ENCODE measurements around the gene PRR18. TPM values are rescaled to one million over a fixed set of nuclear protein-coding genes. Genes with fewer than 3 reads are reported as not detected.

PRR18 gene
- total and polyA plus RNA-seq, 2 of the 13 experiments (the other 11 are each of a cell fraction or from before 2014, with no cell fraction given): 0.04 TPM

GRCh38 chr6:166342349-166343149, 34.4 kb upstream of the PRR18 start, which contains the start of gene SFT2D1 (continued):
- peak; percentile 47; the same call in 1 of the 2 replicates for TF ChIP-seq ZBTB14 (CRISPR knock-in tag; IDR thresholded peaks at IDR 0.05)
- TF ChIP-seq SNAI1 (CRISPR knock-in tag; IDR thresholded peaks at IDR 0.05; ENCODE audit: borderline replicate concordance): peak; percentile 96; the same call in 1 of the 2 replicates
- peak; percentile 86; the same call in 1 of the 2 replicates for TF ChIP-seq KLF12 (CRISPR knock-in tag; IDR thresholded peaks at IDR 0.05; ENCODE audit: borderline replicate concordance)
- TF ChIP-seq NFAT5 (CRISPR knock-in tag; IDR thresholded peaks at IDR 0.05): no peak; the same call in 1 of the 2 replicates
- TF ChIP-seq, protein P1, sequence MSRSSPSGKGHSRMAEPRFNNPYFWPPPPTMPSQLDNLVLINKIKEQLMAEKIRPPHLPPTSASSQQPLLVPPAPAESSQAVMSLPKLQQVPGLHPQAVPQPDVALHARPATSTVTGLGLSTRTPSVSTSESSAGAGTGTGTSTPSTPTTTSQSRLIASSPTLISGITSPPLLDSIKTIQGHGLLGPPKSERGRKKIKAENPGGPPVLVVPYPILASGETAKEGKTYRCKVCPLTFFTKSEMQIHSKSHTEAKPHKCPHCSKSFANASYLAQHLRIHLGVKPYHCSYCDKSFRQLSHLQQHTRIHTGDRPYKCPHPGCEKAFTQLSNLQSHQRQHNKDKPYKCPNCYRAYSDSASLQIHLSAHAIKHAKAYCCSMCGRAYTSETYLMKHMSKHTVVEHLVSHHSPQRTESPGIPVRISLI (CRISPR knock-in tag; IDR thresholded peaks at IDR 0.05; ENCODE audit: borderline replicate concordance): peak; percentile 11; the same call in 1 of the 2 replicates
- TF ChIP-seq EP300 (IDR thresholded peaks at IDR 0.05; ENCODE audit: low read depth in 2 of 2, low read length in 2 of 2): peak; percentile 4 to 20; a peak in 2 of 4 replicates
- TF ChIP-seq EP300 (CRISPR knock-in tag; IDR thresholded peaks at IDR 0.05; ENCODE audit: borderline replicate concordance): peak; percentile 22; the same call in 1 of the 2 replicates
- TF ChIP-seq PRPF4 (IDR thresholded peaks at IDR 0.05; ENCODE audit: low read depth, low read length, poor library complexity, severe bottlenecking): no peak
- peak; percentile 97 for TF ChIP-seq SNAPC4 (CRISPR knock-in tag; IDR thresholded peaks at IDR 0.05)
- TF ChIP-seq, protein P2, sequence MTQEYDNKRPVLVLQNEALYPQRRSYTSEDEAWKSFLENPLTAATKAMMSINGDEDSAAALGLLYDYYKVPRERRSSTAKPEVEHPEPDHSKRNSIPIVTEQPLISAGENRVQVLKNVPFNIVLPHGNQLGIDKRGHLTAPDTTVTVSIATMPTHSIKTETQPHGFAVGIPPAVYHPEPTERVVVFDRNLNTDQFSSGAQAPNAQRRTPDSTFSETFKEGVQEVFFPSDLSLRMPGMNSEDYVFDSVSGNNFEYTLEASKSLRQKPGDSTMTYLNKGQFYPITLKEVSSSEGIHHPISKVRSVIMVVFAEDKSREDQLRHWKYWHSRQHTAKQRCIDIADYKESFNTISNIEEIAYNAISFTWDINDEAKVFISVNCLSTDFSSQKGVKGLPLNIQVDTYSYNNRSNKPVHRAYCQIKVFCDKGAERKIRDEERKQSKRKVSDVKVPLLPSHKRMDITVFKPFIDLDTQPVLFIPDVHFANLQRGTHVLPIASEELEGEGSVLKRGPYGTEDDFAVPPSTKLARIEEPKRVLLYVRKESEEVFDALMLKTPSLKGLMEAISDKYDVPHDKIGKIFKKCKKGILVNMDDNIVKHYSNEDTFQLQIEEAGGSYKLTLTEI (CRISPR knock-in tag; conservative IDR thresholded peaks at IDR 0.05): no peak
- peak; percentile 36; the same call in 1 of the 2 replicates for TF ChIP-seq JDP2 (CRISPR knock-in tag; IDR thresholded peaks at IDR 0.05; ENCODE audit: borderline replicate concordance)
- TF ChIP-seq SALL2 (CRISPR knock-in tag; IDR thresholded peaks at IDR 0.05): peak; percentile 97

Data from HepG2 (cell line).